Measurements from ENCODE around the gene PPP1CC. TPM values are rescaled to one million over a fixed set of nuclear protein-coding genes. Genes with fewer than 3 reads are reported as not detected.
A peak's percentile ranks its signal among the peaks of the same experiment; 100 is the strongest.

The PPP1CC gene
- total RNA-seq, 1 donor from 2014 or later, result 137 TPM

DNA sequence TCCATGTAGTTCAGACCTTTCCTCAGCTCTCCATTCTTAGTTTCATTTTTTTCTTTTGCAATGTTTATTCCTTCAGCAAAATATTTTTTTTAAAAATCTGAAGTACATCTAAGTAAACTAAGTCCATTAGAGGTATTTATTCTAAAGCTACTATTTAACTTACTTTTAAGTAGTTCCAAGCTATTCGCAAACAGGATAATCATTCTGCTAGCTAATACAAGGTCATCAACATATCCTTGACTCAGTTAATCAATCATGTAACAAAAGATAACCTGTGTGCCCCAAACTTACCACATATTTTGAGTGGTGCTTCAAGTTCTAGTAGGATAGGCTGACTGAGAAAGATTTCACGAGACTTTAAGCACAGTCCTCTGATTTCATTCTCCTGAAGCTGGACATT, 11.2 kb downstream of the PPP1CC start:
- H3K36me3 Mint-ChIP-seq (ENCODE audit: unreplicated experiment), result peaks cover under 1% of the 10 kb centered on the region
- peaks cover 18% of the 10 kb centered on the region for H3K4me1 Mint-ChIP-seq (ENCODE audit: low read depth, unreplicated experiment)
- TF ChIP-seq CTCF (IDR thresholded peaks at IDR 0.05; ENCODE audit: partially characterized antibody, unreplicated experiment), result no peak
- H3K4me3 Mint-ChIP-seq (ENCODE audit: unreplicated experiment), result no peak overlapping the region
- H3K27me3 Mint-ChIP-seq (ENCODE audit: unreplicated experiment), result peaks cover 2% of the 10 kb centered on the region
- peaks cover 1% of the 10 kb centered on the region for H3K9me3 Mint-ChIP-seq (ENCODE audit: unreplicated experiment)
- DNase-seq, result no peak
- no peak overlapping the region for H3K27ac Mint-ChIP-seq (ENCODE audit: unreplicated experiment)

GRCh38 chr12:110728628-110729027, 14.1 kb downstream of the PPP1CC start:
- Mint-ChIP-seq H3K9me3 (ENCODE audit: unreplicated experiment) (peaks cover 1% of the 10 kb centered on the region), H3K4me3 (ENCODE audit: unreplicated experiment) (no peak overlapping the region), H3K36me3 (ENCODE audit: unreplicated experiment) (peaks cover 4% of the 10 kb centered on the region), H3K27me3 (ENCODE audit: unreplicated experiment) (peaks cover 2% of the 10 kb centered on the region), H3K4me1 (ENCODE audit: low read depth, unreplicated experiment) (peaks cover 17% of the 10 kb centered on the region), H3K27ac (ENCODE audit: unreplicated experiment) (no peak overlapping the region)
- no peak for TF ChIP-seq CTCF (IDR thresholded peaks at IDR 0.05; ENCODE audit: partially characterized antibody, unreplicated experiment)
- DNase-seq, result no peak

DNA sequence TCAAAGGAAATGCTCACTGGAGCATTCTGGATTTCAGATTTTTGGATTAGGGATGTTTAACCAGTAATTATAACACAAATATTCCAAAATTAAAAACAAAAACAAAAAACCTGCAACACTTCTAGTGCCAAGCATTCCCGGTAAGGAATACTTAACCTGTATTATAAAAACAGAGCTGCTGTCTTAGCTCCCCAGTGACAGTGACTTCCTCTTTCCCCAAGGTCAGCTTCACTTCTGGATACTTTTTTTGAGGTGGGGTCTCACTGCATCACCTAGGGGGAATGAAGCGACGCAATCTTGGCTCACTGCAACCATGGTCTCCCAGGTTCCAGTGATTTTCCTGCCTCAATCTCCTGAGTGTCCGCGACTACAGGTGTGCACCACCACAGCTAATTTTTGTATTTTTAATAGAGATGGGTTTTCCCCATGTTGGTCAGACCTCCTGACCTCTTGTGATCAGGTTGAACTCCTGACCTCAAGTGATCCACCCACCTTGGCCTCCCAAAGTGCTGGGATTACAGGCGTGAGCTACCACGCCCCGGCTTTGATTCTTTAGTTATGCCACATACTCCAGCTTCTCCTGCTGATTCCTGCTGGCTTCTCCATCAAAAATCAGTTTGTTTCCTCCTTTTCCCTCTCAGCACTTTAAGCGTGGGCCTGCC, 15.9 kb downstream of the PPP1CC start:
- TF ChIP-seq CTCF (IDR thresholded peaks at IDR 0.05; ENCODE audit: partially characterized antibody, unreplicated experiment), result no peak
- Mint-ChIP-seq H3K4me1 (ENCODE audit: low read depth, unreplicated experiment) (peaks cover 11% of the 10 kb centered on the region), H3K36me3 (ENCODE audit: unreplicated experiment) (peaks cover 4% of the 10 kb centered on the region), H3K27me3 (ENCODE audit: unreplicated experiment) (peaks cover 2% of the 10 kb centered on the region), H3K27ac (ENCODE audit: unreplicated experiment) (no peak overlapping the region), H3K4me3 (ENCODE audit: unreplicated experiment) (no peak overlapping the region), H3K9me3 (ENCODE audit: unreplicated experiment) (peaks cover 1% of the 10 kb centered on the region)
- no peak for DNase-seq

DNA sequence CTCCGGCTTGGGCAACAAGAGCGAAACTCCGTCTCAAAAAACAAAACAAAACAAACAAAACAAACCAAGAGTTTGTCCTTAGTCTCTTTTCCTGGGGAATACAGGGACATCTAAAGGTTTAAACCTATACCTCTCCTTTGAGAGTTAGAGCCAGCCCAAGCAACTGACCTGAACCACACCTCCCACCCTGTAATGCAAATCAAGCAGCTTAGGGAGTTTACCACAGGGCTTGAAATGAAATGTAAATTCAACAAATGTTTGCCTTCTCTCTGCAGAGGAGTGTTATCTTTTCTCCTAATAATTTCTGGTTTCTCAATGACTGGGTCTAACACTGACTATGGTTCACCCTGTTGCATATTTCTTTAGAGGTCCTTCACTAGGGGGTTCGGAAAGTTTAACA, 16.7 kb downstream of the PPP1CC start:
- H3K27ac Mint-ChIP-seq (ENCODE audit: unreplicated experiment), result peak overlapping the region; percentile 17
- no peak for DNase-seq

More for the DNA sequence above, 16.7 kb downstream of the PPP1CC start:
- H3K4me3 Mint-ChIP-seq (ENCODE audit: unreplicated experiment), result no peak overlapping the region
- peaks cover 2% of the 10 kb centered on the region for H3K27me3 Mint-ChIP-seq (ENCODE audit: unreplicated experiment)
- H3K9me3 Mint-ChIP-seq (ENCODE audit: unreplicated experiment), result peaks cover 1% of the 10 kb centered on the region
- TF ChIP-seq CTCF (IDR thresholded peaks at IDR 0.05; ENCODE audit: partially characterized antibody, unreplicated experiment), result no peak
- peaks cover 3% of the 10 kb centered on the region for H3K4me1 Mint-ChIP-seq (ENCODE audit: low read depth, unreplicated experiment)
- H3K36me3 Mint-ChIP-seq (ENCODE audit: unreplicated experiment), result peaks cover 4% of the 10 kb centered on the region
